ENCODE measurements around the gene MAL. TPM values are rescaled to one million over a fixed set of nuclear protein-coding genes. Genes with fewer than 3 reads are reported as not detected.
A peak's percentile ranks its signal among the peaks of the same experiment; 100 is the strongest.

MAL gene
- total RNA-seq, 1 experiment from 2014 or later, result 0.22 TPM

- Mint-ChIP-seq H3K27ac (peak overlapping the region; percentile 44; the same call in 1 of the 2 replicates), H3K27me3 (ENCODE audit: low read depth) (peaks cover 7% of the 10 kb centered on the region), H3K36me3 (0 out of 2 replicates have a peak, but pooled peaks cover 2% of the 10 kb centered on the region)
Observed at GRCh38 chr2:95036596-95037383, 11.3 kb downstream of the MAL start.

More at GRCh38 chr2:95036596-95037383, 11.3 kb downstream of the MAL start:
- H3K4me1 Mint-ChIP-seq, result no peaks in the 10 kb centered on the region
- POLR2A ChIA-PET, result no interaction called here
- DNase-seq (ENCODE audit: low spot score) (no peak), ATAC-seq (no peak)
- no peak overlapping the region for H3K4me3 Mint-ChIP-seq
- CTCF ChIA-PET, result no interaction called here
- peaks cover 33% of the 10 kb centered on the region for H3K9me3 Mint-ChIP-seq
- TF ChIP-seq GRHL2 (CRISPR knock-in tag; IDR thresholded peaks at IDR 0.05; ENCODE audit: insufficient replicate concordance, severe bottlenecking), result no peak
- TF ChIP-seq ZNF512 (CRISPR knock-in tag; IDR thresholded peaks at IDR 0.05; ENCODE audit: borderline replicate concordance), result no peak
- no peak for TF ChIP-seq OVOL2 (CRISPR knock-in tag; IDR thresholded peaks at IDR 0.05; ENCODE audit: borderline replicate concordance)
- no peak for TF ChIP-seq NFATC4 (CRISPR knock-in tag; IDR thresholded peaks at IDR 0.05)
- TF ChIP-seq ESRRA (CRISPR knock-in tag; IDR thresholded peaks at IDR 0.05; ENCODE audit: borderline replicate concordance), result no peak
- no peak for TF ChIP-seq FOXP1 (CRISPR knock-in tag; IDR thresholded peaks at IDR 0.05; ENCODE audit: borderline replicate concordance)
- TF ChIP-seq E2F1 (CRISPR knock-in tag; IDR thresholded peaks at IDR 0.05), result no peak
- no peak for TF ChIP-seq RELA (CRISPR knock-in tag; IDR thresholded peaks at IDR 0.05; ENCODE audit: borderline replicate concordance)
- no peak for TF ChIP-seq NR1H2 (CRISPR knock-in tag; IDR thresholded peaks at IDR 0.05)
- no peak for TF ChIP-seq SOX15 (CRISPR knock-in tag; IDR thresholded peaks at IDR 0.05)
- no peak for TF ChIP-seq ZBTB21 (CRISPR knock-in tag; IDR thresholded peaks at IDR 0.05; ENCODE audit: borderline replicate concordance)
- no peak for TF ChIP-seq ZNF425 (CRISPR knock-in tag; conservative IDR thresholded peaks at IDR 0.05)
- TF ChIP-seq FOXP4 (CRISPR knock-in tag; IDR thresholded peaks at IDR 0.05), result no peak
- no peak for TF ChIP-seq CBFB (CRISPR knock-in tag; IDR thresholded peaks at IDR 0.05; ENCODE audit: low read depth)
- no peak for TF ChIP-seq ZNF317 (CRISPR knock-in tag; IDR thresholded peaks at IDR 0.05; ENCODE audit: borderline replicate concordance, low read depth)
- TF ChIP-seq ZBTB43 (CRISPR knock-in tag; IDR thresholded peaks at IDR 0.05), result no peak
- no peak for TF ChIP-seq JAZF1 (CRISPR knock-in tag; IDR thresholded peaks at IDR 0.05)
- no peak for TF ChIP-seq CREM (CRISPR knock-in tag; IDR thresholded peaks at IDR 0.05)
